ENCODE measurements around the gene MAPK8.

Gene MAPK8

GRCh38 chr10:48414160-48414559 is 107.7 kb downstream of the MAPK8 start:
- H3K4ac ChIP-seq (ENCODE audit: low read depth, low read length), result no peak overlapping the region
- no peak overlapping the region for H3K9ac ChIP-seq (ENCODE audit: low read length)
- no peak overlapping the region for H3K27ac ChIP-seq (ENCODE audit: low read depth, low read length)
- no CpG with 5 or more reads among the region's 1 CpG for WGBS (ENCODE audit: extremely low coverage, insufficient coverage, low lambda C conversion rate)
- no peak overlapping the region for H2BK120ac ChIP-seq (ENCODE audit: low read depth, low read length)
- H3K4me2 ChIP-seq (ENCODE audit: low read length), result no peak overlapping the region
- no peaks in the 10 kb centered on the region for H3K79me2 ChIP-seq (ENCODE audit: control insufficient read depth, insufficient read depth, low read length)
- no peak overlapping the region for H3K18ac ChIP-seq (ENCODE audit: low read length)
- no peak overlapping the region for H2AK5ac ChIP-seq (ENCODE audit: low read length)
- H3K79me1 ChIP-seq (ENCODE audit: low read length), result no peaks in the 10 kb centered on the region
- H3K56ac ChIP-seq (ENCODE audit: low read length), result no peak overlapping the region
- no peak overlapping the region for H4K5ac ChIP-seq (ENCODE audit: low read length)
- H3K23ac ChIP-seq (ENCODE audit: low read length), result no peak overlapping the region
- no peaks in the 10 kb centered on the region for H3K27me3 ChIP-seq (ENCODE audit: insufficient read depth, low read length, poor library complexity)
- no peak overlapping the region for H3K4me3 ChIP-seq (ENCODE audit: low read length)
- DNase-seq, result no peak
- no peak overlapping the region for H4K8ac ChIP-seq (ENCODE audit: low read depth, low read length)
- no peak overlapping the region for H2BK5ac ChIP-seq (ENCODE audit: low read length)
- H3K4me1 ChIP-seq (ENCODE audit: control insufficient read depth, low read depth, low read length), result no peaks in the 10 kb centered on the region
- H2BK15ac ChIP-seq (replicated peaks; ENCODE audit: low read depth), result no peak overlapping the region
- H3K36me3 ChIP-seq (ENCODE audit: control insufficient read depth, insufficient read depth, low read length), result peaks cover 1% of the 10 kb centered on the region

- H3K4me3 ChIP-seq (ENCODE audit: low read length), result no peak overlapping the region
- no CpG with 5 or more reads among the region's 1 CpG for WGBS (ENCODE audit: extremely low coverage, insufficient coverage, low lambda C conversion rate)
- no peaks in the 10 kb centered on the region for H3K4me1 ChIP-seq (ENCODE audit: control insufficient read depth, low read depth, low read length)
- DNase-seq, result no peak
- no peak overlapping the region for H2AK5ac ChIP-seq (ENCODE audit: low read length)
- no peak overlapping the region for H2BK15ac ChIP-seq (replicated peaks; ENCODE audit: low read depth)
- no peaks in the 10 kb centered on the region for H3K79me1 ChIP-seq (ENCODE audit: low read length)
- H4K8ac ChIP-seq (ENCODE audit: low read depth, low read length), result no peak overlapping the region
- H3K79me2 ChIP-seq (ENCODE audit: control insufficient read depth, insufficient read depth, low read length), result no peaks in the 10 kb centered on the region
- no peaks in the 10 kb centered on the region for H3K27me3 ChIP-seq (ENCODE audit: insufficient read depth, low read length, poor library complexity)
- H3K56ac ChIP-seq (ENCODE audit: low read length), result no peak overlapping the region
- no peak overlapping the region for H4K5ac ChIP-seq (ENCODE audit: low read length)
- peaks cover 1% of the 10 kb centered on the region for H3K36me3 ChIP-seq (ENCODE audit: control insufficient read depth, insufficient read depth, low read length)
- H3K9ac ChIP-seq (ENCODE audit: low read length), result no peak overlapping the region
- no peak overlapping the region for H3K27ac ChIP-seq (ENCODE audit: low read depth, low read length)
- H3K4me2 ChIP-seq (ENCODE audit: low read length), result no peak overlapping the region
- H3K23ac ChIP-seq (ENCODE audit: low read length), result no peak overlapping the region
- H2BK5ac ChIP-seq (ENCODE audit: low read length), result no peak overlapping the region
- no peak overlapping the region for H2BK120ac ChIP-seq (ENCODE audit: low read depth, low read length)
- H3K4ac ChIP-seq (ENCODE audit: low read depth, low read length), result no peak overlapping the region
- H3K18ac ChIP-seq (ENCODE audit: low read length), result no peak overlapping the region
Measured at GRCh38 chr10:48414778-48415177, 108.3 kb downstream of the MAPK8 start.

- Histone ChIP-seq H3K4me1 (ENCODE audit: control insufficient read depth, low read depth, low read length) (no peaks in the 10 kb centered on the region), H3K56ac (ENCODE audit: low read length) (no peak overlapping the region), H2BK15ac (replicated peaks; ENCODE audit: low read depth) (no peak overlapping the region), H2AK5ac (ENCODE audit: low read length) (no peak overlapping the region), H3K23ac (ENCODE audit: low read length) (no peak overlapping the region), H3K4ac (ENCODE audit: low read depth, low read length) (no peak overlapping the region), H3K4me2 (ENCODE audit: low read length) (no peak overlapping the region), H4K8ac (ENCODE audit: low read depth, low read length) (no peak overlapping the region), H4K5ac (ENCODE audit: low read length) (no peak overlapping the region), H2BK120ac (ENCODE audit: low read depth, low read length) (no peak overlapping the region), H3K9ac (ENCODE audit: low read length) (no peak overlapping the region), H3K27ac (ENCODE audit: low read depth, low read length) (no peak overlapping the region), H3K36me3 (ENCODE audit: control insufficient read depth, insufficient read depth, low read length) (no peaks in the 10 kb centered on the region), H3K18ac (ENCODE audit: low read length) (no peak overlapping the region), H3K79me1 (ENCODE audit: low read length) (no peaks in the 10 kb centered on the region), H2BK5ac (ENCODE audit: low read length) (no peak overlapping the region), H3K79me2 (ENCODE audit: control insufficient read depth, insufficient read depth, low read length) (no peaks in the 10 kb centered on the region), H3K4me3 (ENCODE audit: low read length) (no peak overlapping the region), H3K27me3 (ENCODE audit: insufficient read depth, low read length, poor library complexity) (no peaks in the 10 kb centered on the region)
- DNase-seq, result no peak
- WGBS (ENCODE audit: extremely low coverage, insufficient coverage, low lambda C conversion rate), result no CpG with 5 or more reads among the region's 2 CpGs
Measured at GRCh38 chr10:48416584-48417232, 110.2 kb downstream of the MAPK8 start.

GRCh38 chr10:48417374-48417773 is 110.9 kb downstream of the MAPK8 start:
- no peak overlapping the region for H3K27ac ChIP-seq (ENCODE audit: low read depth, low read length)
- H2BK5ac ChIP-seq (ENCODE audit: low read length), result no peak overlapping the region
- H3K9ac ChIP-seq (ENCODE audit: low read length), result no peak overlapping the region
- no peak overlapping the region for H3K4me2 ChIP-seq (ENCODE audit: low read length)
- no peak overlapping the region for H4K5ac ChIP-seq (ENCODE audit: low read length)
- H3K4me3 ChIP-seq (ENCODE audit: low read length), result no peak overlapping the region
- H4K8ac ChIP-seq (ENCODE audit: low read depth, low read length), result no peak overlapping the region
- no peaks in the 10 kb centered on the region for H3K79me1 ChIP-seq (ENCODE audit: low read length)
- no peak overlapping the region for H2BK120ac ChIP-seq (ENCODE audit: low read depth, low read length)
- H3K27me3 ChIP-seq (ENCODE audit: insufficient read depth, low read length, poor library complexity), result no peaks in the 10 kb centered on the region
- no peak overlapping the region for H2AK5ac ChIP-seq (ENCODE audit: low read length)
- DNase-seq, result no peak
- no peaks in the 10 kb centered on the region for H3K4me1 ChIP-seq (ENCODE audit: control insufficient read depth, low read depth, low read length)
- H3K23ac ChIP-seq (ENCODE audit: low read length), result no peak overlapping the region
- H3K56ac ChIP-seq (ENCODE audit: low read length), result no peak overlapping the region
- no peak overlapping the region for H3K4ac ChIP-seq (ENCODE audit: low read depth, low read length)
- WGBS (ENCODE audit: extremely low coverage, insufficient coverage, low lambda C conversion rate), result no CpG with 5 or more reads among the region's 1 CpG
- no peak overlapping the region for H3K18ac ChIP-seq (ENCODE audit: low read length)
- H3K79me2 ChIP-seq (ENCODE audit: control insufficient read depth, insufficient read depth, low read length), result no peaks in the 10 kb centered on the region
- H2BK15ac ChIP-seq (replicated peaks; ENCODE audit: low read depth), result no peak overlapping the region
- H3K36me3 ChIP-seq (ENCODE audit: control insufficient read depth, insufficient read depth, low read length), result no peaks in the 10 kb centered on the region

- Histone ChIP-seq H2BK5ac (ENCODE audit: low read length) (no peak overlapping the region), H3K18ac (ENCODE audit: low read length) (no peak overlapping the region), H3K27ac (ENCODE audit: low read depth, low read length) (no peak overlapping the region), H3K79me1 (ENCODE audit: low read length) (no peaks in the 10 kb centered on the region), H4K8ac (ENCODE audit: low read depth, low read length) (no peak overlapping the region), H3K4me1 (ENCODE audit: control insufficient read depth, low read depth, low read length) (no peaks in the 10 kb centered on the region), H3K79me2 (ENCODE audit: control insufficient read depth, insufficient read depth, low read length) (no peaks in the 10 kb centered on the region), H2BK120ac (ENCODE audit: low read depth, low read length) (no peak overlapping the region), H3K36me3 (ENCODE audit: control insufficient read depth, insufficient read depth, low read length) (no peaks in the 10 kb centered on the region), H3K27me3 (ENCODE audit: insufficient read depth, low read length, poor library complexity) (no peaks in the 10 kb centered on the region), H3K4me3 (ENCODE audit: low read length) (no peak overlapping the region), H2AK5ac (ENCODE audit: low read length) (no peak overlapping the region), H2BK15ac (replicated peaks; ENCODE audit: low read depth) (no peak overlapping the region), H3K9ac (ENCODE audit: low read length) (no peak overlapping the region), H3K4ac (ENCODE audit: low read depth, low read length) (no peak overlapping the region), H4K5ac (ENCODE audit: low read length) (no peak overlapping the region), H3K23ac (ENCODE audit: low read length) (no peak overlapping the region), H3K56ac (ENCODE audit: low read length) (no peak overlapping the region), H3K4me2 (ENCODE audit: low read length) (no peak overlapping the region)
- WGBS (ENCODE audit: extremely low coverage, insufficient coverage, low lambda C conversion rate), result no CpG with 5 or more reads among the region's 5 CpGs
- no peak for DNase-seq
Measured at GRCh38 chr10:48418189-48418788, 111.8 kb downstream of the MAPK8 start.

- Histone ChIP-seq H3K4me2 (ENCODE audit: low read length) (no peak overlapping the region), H3K23ac (ENCODE audit: low read length) (no peak overlapping the region), H3K36me3 (ENCODE audit: control insufficient read depth, insufficient read depth, low read length) (no peaks in the 10 kb centered on the region), H3K56ac (ENCODE audit: low read length) (no peak overlapping the region), H3K79me2 (ENCODE audit: control insufficient read depth, insufficient read depth, low read length) (no peaks in the 10 kb centered on the region), H3K4ac (ENCODE audit: low read depth, low read length) (no peak overlapping the region), H2BK15ac (replicated peaks; ENCODE audit: low read depth) (no peak overlapping the region), H3K27me3 (ENCODE audit: insufficient read depth, low read length, poor library complexity) (no peaks in the 10 kb centered on the region), H3K79me1 (ENCODE audit: low read length) (no peaks in the 10 kb centered on the region), H3K4me1 (ENCODE audit: control insufficient read depth, low read depth, low read length) (no peaks in the 10 kb centered on the region), H3K18ac (ENCODE audit: low read length) (no peak overlapping the region), H4K8ac (ENCODE audit: low read depth, low read length) (no peak overlapping the region), H2AK5ac (ENCODE audit: low read length) (no peak overlapping the region), H3K9ac (ENCODE audit: low read length) (no peak overlapping the region), H2BK5ac (ENCODE audit: low read length) (no peak overlapping the region), H3K4me3 (ENCODE audit: low read length) (no peak overlapping the region), H2BK120ac (ENCODE audit: low read depth, low read length) (no peak overlapping the region), H4K5ac (ENCODE audit: low read length) (no peak overlapping the region), H3K27ac (ENCODE audit: low read depth, low read length) (no peak overlapping the region)
- DNase-seq, result no peak
- 100% methylated on average over 2 of the region's 4 CpGs for WGBS (ENCODE audit: extremely low coverage, insufficient coverage, low lambda C conversion rate)
Measured at GRCh38 chr10:48419714-48420113, 113.2 kb downstream of the MAPK8 start.
